GM21737 (cell line): ENCODE results near the gene NLGN3.

ENCODE experiments used
- ATAC-seq: cut with Tn5 transposase; IDR thresholded peaks from one replicate; pipeline ENCODE4 v1.9.1; 2021; ENCODE audit warnings: mild to moderate bottlenecking, moderate library complexity; ENCODE audit not compliant: unreplicated experiment

NLGN3 gene

GRCh38 chrX:71144651-71145050, at the start of gene NLGN3:
TSS of gene NLGN3 (plus strand) at chrX:71144841. CDS start at chrX:71147750, 2,909 bp downstream.
- no peak for ATAC-seq

GRCh38 chrX:71095033-71095432, 49.6 kb upstream of the NLGN3 start:
- no peak for ATAC-seq

GRCh38 chrX:71095555-71095980, 49.1 kb upstream of the NLGN3 start, which contains the start of gene FOXO4:
TSS of gene FOXO4 (plus strand) at chrX:71095851. CDS start at chrX:71096529, 678 bp downstream.
- peak; percentile 87 for ATAC-seq

GRCh38 chrX:71095981-71096759, 48.5 kb upstream of the NLGN3 start:
- ATAC-seq: peak; percentile 21

GRCh38 chrX:71096760-71097032, 47.9 kb upstream of the NLGN3 start:
- ATAC-seq: no peak

GRCh38 chrX:71098302-71098701, 46.3 kb upstream of the NLGN3 start:
- ATAC-seq: no peak

- no peak for ATAC-seq
Observed at GRCh38 chrX:71098951-71099506, 45.6 kb upstream of the NLGN3 start.

- ATAC-seq: no peak
Observed at GRCh38 chrX:71099736-71100135, 44.9 kb upstream of the NLGN3 start.

GRCh38 chrX:71100581-71101505, 43.8 kb upstream of the NLGN3 start:
- ATAC-seq: no peak

GRCh38 chrX:71102292-71102691, 42.3 kb upstream of the NLGN3 start:
- ATAC-seq: no peak

- no peak for ATAC-seq
Observed at GRCh38 chrX:71103110-71103983, 41.3 kb upstream of the NLGN3 start.

GRCh38 chrX:71105628-71106027, 39.0 kb upstream of the NLGN3 start:
- no peak for ATAC-seq

GRCh38 chrX:71106427-71106826, 38.2 kb upstream of the NLGN3 start, which contains the start of gene CXorf65:
TSS of gene CXorf65 (minus strand) at chrX:71106740. CDS start at chrX:71106556, 184 bp downstream.
- ATAC-seq: no peak

- no peak for ATAC-seq
Observed at GRCh38 chrX:71107245-71107644, 37.4 kb upstream of the NLGN3 start.

- no peak for ATAC-seq
Observed at GRCh38 chrX:71107762-71108360, 36.8 kb upstream of the NLGN3 start.

- no peak for ATAC-seq
Observed at GRCh38 chrX:71109051-71109450, 35.6 kb upstream of the NLGN3 start.

- ATAC-seq: peak; percentile 92
Observed at GRCh38 chrX:71111141-71111843, 33.3 kb upstream of the NLGN3 start, which contains the start of gene IL2RG. TSS of gene IL2RG (minus strand) at chrX:71111577. CDS start at chrX:71111539, 38 bp downstream.

- no peak for ATAC-seq
Observed at GRCh38 chrX:71111921-71112431, 32.7 kb upstream of the NLGN3 start.

- no peak for ATAC-seq
Observed at GRCh38 chrX:71117358-71117757, 27.3 kb upstream of the NLGN3 start.
